ENCODE measurements around the gene TEX28. TPM values are rescaled to one million over a fixed set of nuclear protein-coding genes. Genes with fewer than 3 reads are reported as not detected.

Gene TEX28
- total and polyA plus RNA-seq, 11 donors = not detected

GRCh38 chrX:154321594-154321993, 26.7 kb upstream of the TEX28 start:
- DNase-seq = peak in 2 of 5 donors; percentile 25 to 49
- Histone ChIP-seq H3K9me3 (no peaks in the 10 kb centered on the region), H3K27me3 (peaks cover 0 to 20% (median 0%) of the 10 kb centered on the region in 9 donors), H3K36me3 (no peaks in the 10 kb centered on the region), H3K4me3 (no peak overlapping the region), H3K4me1 (peaks cover 0 to 15% (median 1%) of the 10 kb centered on the region in 12 donors), H3K27ac (no peak overlapping the region)
- ATAC-seq = peak; percentile 47 to 77 (median 67)
- WGBS, 4 donors = 47 to 67% (median 57%) methylated on average over 10 of the region's 10 CpGs
- TF ChIP-seq POLR2A (IDR thresholded peaks at IDR 0.05) (no peak), CTCF (IDR thresholded peaks at IDR 0.05) (peak in 4 of 12 donors; percentile 8 to 44 (median 20))
- intact Hi-C loops (cut with DNase I) = loop anchor here in 1 of 10 donors (5.0 kb wide), 1 partner anchor 211 kb away; no protein-coding TSS in a partner anchor

- TF ChIP-seq POLR2A (IDR thresholded peaks at IDR 0.05) (no peak), CTCF (IDR thresholded peaks at IDR 0.05) (no peak)
- intact Hi-C loops (cut with DNase I) = loop anchor here in 1 of 10 donors (5.0 kb wide), 1 partner anchor 211 kb away; no protein-coding TSS in a partner anchor
- H3K27me3 ChIP-seq = peaks cover 0 to 20% (median 0%) of the 10 kb centered on the region in 9 donors
- peaks cover 0 to 11% (median 1%) of the 10 kb centered on the region in 12 donors for H3K4me1 ChIP-seq
- peak in 1 of 5 donors; percentile 4 for DNase-seq
- H3K36me3 ChIP-seq = no peaks in the 10 kb centered on the region
- no peak overlapping the region for H3K27ac ChIP-seq
- 79 to 92% (median 81%) methylated on average over 6 to 7 of the region's 7 CpGs for WGBS, 4 donors
- H3K4me3 ChIP-seq = no peak overlapping the region
- ATAC-seq = no peak
- no peaks in the 10 kb centered on the region for H3K9me3 ChIP-seq
Measured at GRCh38 chrX:154321152-154321551, 26.2 kb upstream of the TEX28 start.

GRCh38 chrX:154320406-154320805, 25.5 kb upstream of the TEX28 start:
- ATAC-seq (no peak), DNase-seq (peak in 1 of 5 donors; percentile 17)

More at GRCh38 chrX:154320406-154320805, 25.5 kb upstream of the TEX28 start:
- WGBS, 4 donors = 85 to 93% (median 88%) methylated on average over 11 of the region's 11 CpGs
- Histone ChIP-seq H3K4me3 (no peak overlapping the region), H3K9me3 (no peaks in the 10 kb centered on the region), H3K27ac (no peak overlapping the region), H3K27me3 (peaks cover 0 to 20% (median 0%) of the 10 kb centered on the region in 9 donors), H3K36me3 (no peaks in the 10 kb centered on the region), H3K4me1 (peaks cover 0 to 5% (median 0%) of the 10 kb centered on the region in 12 donors)
- intact Hi-C loops (cut with DNase I) = loop anchor here in 1 of 10 donors (5.0 kb wide), 1 partner anchor 212 kb away; no protein-coding TSS in a partner anchor
- TF ChIP-seq CTCF (IDR thresholded peaks at IDR 0.05) (no peak), POLR2A (IDR thresholded peaks at IDR 0.05) (no peak)

Data from heart left ventricle (tissue), 16 donors.